HepG2 (cell line): ENCODE data around the gene OSBPL2. TPM values are rescaled to one million over a fixed set of nuclear protein-coding genes. Genes with fewer than 3 reads are reported as not detected.

Experiments used
- ARID2 ChIP-seq: sonication (generic); formaldehyde crosslinking; IDR thresholded peaks from 2 replicates; pipeline ENCODE4 v1.8.1; 2022; ENCODE audit warnings: mild to moderate bottlenecking, missing genetic modification reagents, borderline replicate concordance
- ESRRA ChIP-seq: sonication (generic); formaldehyde crosslinking; IDR thresholded peaks from 2 replicates; pipeline ENCODE4 v1.5.1; 2020; ENCODE audit warnings: mild to moderate bottlenecking, low read depth, missing genetic modification reagents
- GZF1 ChIP-seq: sonication (generic); formaldehyde crosslinking; IDR thresholded peaks from 2 replicates; pipeline ENCODE4 v1.5.1; 2020; ENCODE audit warnings: mild to moderate bottlenecking, missing genetic modification reagents
- HMG20A ChIP-seq: IDR thresholded peaks from 2 replicates; pipeline ENCODE4 v1.6.1; 2016; ENCODE audit warnings: borderline replicate concordance
- MED1 ChIP-seq: sonication (generic); formaldehyde crosslinking; IDR thresholded peaks from 2 replicates; pipeline ENCODE4 v1.4.0; 2020; ENCODE audit warnings: missing genetic modification reagents
- NFKB2 ChIP-seq: sonication (generic); formaldehyde crosslinking; IDR thresholded peaks from 2 replicates; pipeline ENCODE4 v1.4.0; 2020; ENCODE audit warnings: missing genetic modification reagents, borderline replicate concordance
- RFX1 ChIP-seq: fragments of 450-650 bp; IDR thresholded peaks from 2 replicates; pipeline ENCODE4 v1.6.1; 2017
- RFX5 ChIP-seq: IDR thresholded peaks from 2 replicates; pipeline ENCODE4 v1.6.1; 2011; ENCODE audit warnings: low read depth, low read length, improper control_type of control experiment
- SRSF1 ChIP-seq: fragments of 200-400 bp; formaldehyde crosslinking; optimal IDR thresholded peaks from 2 replicates; pipeline ENCODE3; 2017; ENCODE audit warnings: mild to moderate bottlenecking, low read depth, low read length, moderate library complexity
- SYNCRIP ChIP-seq: fragments of 200-400 bp; formaldehyde crosslinking; IDR thresholded peaks from 2 replicates; pipeline ENCODE4 v1.6.1; 2018; ENCODE audit warnings: mild to moderate bottlenecking, low read depth, low read length; ENCODE audit not compliant: insufficient read depth
- TARDBP ChIP-seq: sonication (generic); formaldehyde crosslinking; IDR thresholded peaks from 2 replicates; pipeline ENCODE4 v1.8.0; 2022; ENCODE audit warnings: mild to moderate bottlenecking, missing genetic modification reagents
- TRIM24 ChIP-seq: sonication (generic); formaldehyde crosslinking; IDR thresholded peaks from 2 replicates; pipeline ENCODE4 v1.8.0; 2022; ENCODE audit warnings: mild to moderate bottlenecking, missing genetic modification reagents
- ZBTB40 ChIP-seq, 2 experiments: fragments of 450-650 bp in 1 of 2; sonication (generic) in 1 of 2; formaldehyde crosslinking in 1 of 2; IDR thresholded peaks; 2 replicates each; pipeline versions ENCODE4 v1.6.1 to v1.8.0; 2016 to 2022; ENCODE audit warnings: antibody characterized with exemption in 1 of 2, mild to moderate bottlenecking in 1 of 2, missing genetic modification reagents in 1 of 2
- ZNF530 ChIP-seq: sonication (generic); formaldehyde crosslinking; IDR thresholded peaks from 2 replicates; pipeline ENCODE4 v1.5.0; 2020; ENCODE audit warnings: low read depth, mild to moderate bottlenecking, missing genetic modification reagents
- ZNF737 ChIP-seq: sonication (generic); formaldehyde crosslinking; IDR thresholded peaks from 2 replicates; pipeline ENCODE4 v1.5.0; 2020; ENCODE audit warnings: missing genetic modification reagents, mild to moderate bottlenecking, borderline replicate concordance
- ZNF768 ChIP-seq: sonication (generic); formaldehyde crosslinking; IDR thresholded peaks from 2 replicates; pipeline ENCODE4 v1.4.0; 2020; ENCODE audit warnings: missing genetic modification reagents
- ZNF879 ChIP-seq: sonication (generic); formaldehyde crosslinking; IDR thresholded peaks from 2 replicates; pipeline ENCODE4 v1.8.1; 2023; ENCODE audit warnings: missing genetic modification reagents
- ZSCAN21 ChIP-seq: sonication (generic); formaldehyde crosslinking; IDR thresholded peaks from 2 replicates; pipeline ENCODE4 v1.8.0; 2022; ENCODE audit warnings: mild to moderate bottlenecking, missing genetic modification reagents, moderate library complexity, borderline replicate concordance
- polyA plus RNA-seq, 8 experiments: library from polyadenylated mRNA; depleted of rRNA in 3 of 8; stranded (reverse) in 7 of 8; unstranded in 1 of 8; fragments of >200 nt; fragmentation: Illumina TruSeq in 4 of 8; extraction: Trizol in 4 of 8; gene quantifications; 2 replicates each; pipeline versions ENCODE4 v1.2.1 to v1.2.3, GENCODE V29; 2011 to 2016; ENCODE audit warnings: low read depth in 4 of 8, missing spikeins in 1 of 8, mixed read lengths in 1 of 8; ENCODE audit not compliant: insufficient read depth in 1 of 8
- total RNA-seq, 5 experiments: library from RNA; depleted of rRNA; stranded (reverse); fragments of >200 nt; fragmentation: Illumina TruSeq; extraction: Trizol; gene quantifications; 2 replicates each; pipeline ENCODE4 v1.2.3, GENCODE V29; 2016; ENCODE audit warnings: low read depth in 1 of 5
- TF ChIP-seq, protein P1 (sequence below): sonication (generic); formaldehyde crosslinking; IDR thresholded peaks from 2 replicates; pipeline ENCODE4 v1.4.0; 2020; ENCODE audit warnings: missing genetic modification reagents

OSBPL2 gene
- total and polyA plus RNA-seq, 2 of the 13 experiments (the other 11 are each of a cell fraction or from before 2014, with no cell fraction given): 18.5 to 37.4 TPM

DNA sequence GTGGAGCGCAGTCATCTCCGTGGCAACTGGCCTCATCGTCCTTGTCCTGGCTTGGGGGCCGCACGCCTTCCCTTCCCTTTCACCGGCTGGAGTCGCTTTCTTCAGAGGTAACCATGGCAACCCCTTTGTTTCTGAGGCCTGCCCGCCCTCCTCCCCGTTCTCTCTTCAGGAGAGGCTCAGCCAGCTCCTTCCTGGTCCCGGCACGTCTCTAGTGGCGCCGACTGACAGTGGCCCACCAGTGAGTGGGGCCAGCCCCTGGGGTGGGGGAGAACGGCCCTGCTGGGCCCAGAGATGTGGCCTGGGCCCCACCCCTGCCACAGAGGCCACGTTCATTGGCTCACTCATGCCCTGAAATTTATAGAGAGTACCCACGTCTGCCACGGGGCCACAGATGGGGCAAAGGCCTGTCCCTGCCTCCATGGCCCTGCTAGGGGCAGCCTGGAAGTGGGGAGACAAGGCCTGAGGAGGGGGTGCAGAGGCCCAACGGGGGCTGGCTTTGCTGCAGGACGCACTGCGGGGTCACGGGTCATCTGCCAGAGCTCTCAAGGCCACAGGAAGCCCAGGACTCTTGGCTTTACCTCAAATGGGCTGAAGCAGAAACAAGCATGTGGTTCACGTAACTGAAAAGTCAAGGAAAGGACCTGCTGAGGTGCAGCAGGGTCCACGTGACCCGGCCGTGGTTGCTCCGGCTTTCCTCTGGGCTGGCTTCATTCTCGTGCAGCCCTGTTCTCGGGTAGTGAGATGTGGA, 1.4 kb upstream of the OSBPL2 start (continued):
- peak; percentile 24; the same call in 1 of the 2 replicates for TF ChIP-seq MED1 (CRISPR knock-in tag)
- peak; percentile 57; the same call in 1 of the 2 replicates for TF ChIP-seq ZSCAN21
- 0 out of 2 replicates have a peak, but pooled peaks have one; percentile 32 for TF ChIP-seq ZNF737 (CRISPR knock-in tag)
- no peak for TF ChIP-seq SYNCRIP
- TF ChIP-seq GZF1 (CRISPR knock-in tag): 0 out of 2 replicates have a peak, but pooled peaks have one; percentile 62
- TF ChIP-seq ESRRA (CRISPR knock-in tag): peak; percentile 21; the same call in 1 of the 2 replicates
- peak; percentile 16 for TF ChIP-seq SRSF1
- TF ChIP-seq, protein P1, sequence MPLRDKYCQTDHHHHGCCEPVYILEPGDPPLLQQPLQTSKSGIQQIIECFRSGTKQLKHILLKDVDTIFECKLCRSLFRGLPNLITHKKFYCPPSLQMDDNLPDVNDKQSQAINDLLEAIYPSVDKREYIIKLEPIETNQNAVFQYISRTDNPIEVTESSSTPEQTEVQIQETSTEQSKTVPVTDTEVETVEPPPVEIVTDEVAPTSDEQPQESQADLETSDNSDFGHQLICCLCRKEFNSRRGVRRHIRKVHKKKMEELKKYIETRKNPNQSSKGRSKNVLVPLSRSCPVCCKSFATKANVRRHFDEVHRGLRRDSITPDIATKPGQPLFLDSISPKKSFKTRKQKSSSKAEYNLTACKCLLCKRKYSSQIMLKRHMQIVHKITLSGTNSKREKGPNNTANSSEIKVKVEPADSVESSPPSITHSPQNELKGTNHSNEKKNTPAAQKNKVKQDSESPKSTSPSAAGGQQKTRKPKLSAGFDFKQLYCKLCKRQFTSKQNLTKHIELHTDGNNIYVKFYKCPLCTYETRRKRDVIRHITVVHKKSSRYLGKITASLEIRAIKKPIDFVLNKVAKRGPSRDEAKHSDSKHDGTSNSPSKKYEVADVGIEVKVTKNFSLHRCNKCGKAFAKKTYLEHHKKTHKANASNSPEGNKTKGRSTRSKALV (CRISPR knock-in tag): no peak
- peak; percentile 90 for TF ChIP-seq RFX1
- peak; percentile 73; the same call in 1 of the 2 replicates for TF ChIP-seq ARID2
- TF ChIP-seq TRIM24 (CRISPR knock-in tag): peak; percentile 67; the same call in 1 of the 2 replicates
- TF ChIP-seq RFX5: peak; percentile 38; the same call in 1 of the 2 replicates
- TF ChIP-seq ZNF879 (CRISPR knock-in tag): 0 out of 2 replicates have a peak, but pooled peaks have one; percentile 21
- TF ChIP-seq ZBTB40 (IDR thresholded peaks at IDR 0.05): no peak
- TF ChIP-seq ZBTB40 (CRISPR knock-in tag; IDR thresholded peaks at IDR 0.05): peak; percentile 16; the same call in 1 of the 2 replicates
- TF ChIP-seq HMG20A (CRISPR knock-in tag): peak; percentile 38
- TF ChIP-seq ZNF530: no peak
- no peak for TF ChIP-seq TARDBP (CRISPR knock-in tag)
- TF ChIP-seq NFKB2 (CRISPR knock-in tag): peak; percentile 46; the same call in 1 of the 2 replicates
- no peak; the same call in 1 of the 2 replicates for TF ChIP-seq ZNF768 (CRISPR knock-in tag)
